ENCODE measurements around the gene SPATA31A6. TPM values are rescaled to one million over a fixed set of nuclear protein-coding genes. Genes with fewer than 3 reads are reported as not detected.
"Not testable (repeated sequence)": the region's sequence is repeated elsewhere in the genome, so short reads cannot be mapped to it uniquely, and the experiment has no call there.

The SPATA31A6 gene
- polyA plus RNA-seq (2013, experiment 1 of 2; ENCODE audit: insufficient read length): not detected
- not detected for polyA plus RNA-seq (2013, experiment 2 of 2; ENCODE audit: insufficient read length)

DNA sequence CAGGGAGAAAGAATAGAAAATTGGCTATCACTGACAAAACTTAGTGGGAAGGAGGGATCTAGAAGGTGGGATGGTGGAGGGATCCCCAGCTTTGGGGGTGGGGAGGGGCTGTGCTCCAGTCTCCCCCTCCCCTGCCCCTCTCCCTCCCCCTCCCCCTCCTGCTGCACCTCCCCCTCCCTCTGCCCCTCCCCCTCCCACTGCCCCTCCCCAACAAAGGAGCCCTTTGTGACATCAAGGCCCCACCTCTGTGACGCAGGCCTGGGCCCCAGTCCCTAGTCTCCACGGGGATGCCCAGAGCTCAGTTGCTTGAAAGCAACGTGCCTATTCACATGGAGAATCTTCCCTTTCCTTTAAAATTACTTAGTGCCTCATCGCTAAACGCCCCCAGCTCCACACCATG is at the start of gene SPATA31A6:
TSS of gene SPATA31A6 (plus strand) at position 301 of the 400 bp plus-strand sequence. CDS start at position 330, 29 bp downstream.
- DNase-seq: not testable (repeated sequence)

DNA sequence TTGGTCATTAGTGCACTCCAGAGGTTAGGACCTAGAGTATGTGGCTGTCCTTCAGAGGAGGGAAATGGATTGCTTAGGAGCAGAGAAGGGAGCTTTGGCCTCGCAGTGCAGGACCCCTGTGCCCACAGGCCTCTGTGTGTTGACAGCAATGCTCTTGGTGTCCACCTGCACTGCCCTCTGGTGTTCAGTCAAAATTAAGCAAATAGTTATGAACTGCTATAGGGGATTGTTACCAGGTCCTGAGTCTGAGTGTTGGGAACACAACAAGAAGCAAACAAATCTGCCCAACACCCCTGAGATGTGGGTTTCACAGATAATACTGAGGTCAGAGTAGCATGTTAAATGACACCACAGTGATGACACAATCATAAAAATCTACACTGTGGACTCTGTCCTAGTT is 23.2 kb upstream of the SPATA31A6 start:
- DNase-seq: peak; percentile 5

DNA sequence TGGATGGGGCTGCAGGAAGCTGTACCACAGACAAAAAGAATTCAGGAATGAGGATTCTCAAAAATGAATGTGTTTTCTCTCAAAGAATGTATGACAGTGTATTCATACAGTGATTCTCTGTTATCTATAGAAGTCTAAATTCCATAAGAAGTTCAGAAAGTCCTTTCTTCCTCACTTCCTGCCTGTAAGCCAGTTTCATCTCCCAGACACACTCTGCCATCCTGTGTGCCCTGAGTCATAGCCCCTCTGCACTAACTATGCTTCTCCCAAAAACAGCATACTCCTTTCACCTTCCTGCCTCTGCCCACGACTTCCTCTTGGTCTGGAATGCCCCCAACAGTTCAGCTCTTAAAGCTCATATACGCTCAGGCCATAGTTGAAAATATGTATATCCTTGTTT is 36.4 kb downstream of the SPATA31A6 start:
- peak; percentile 40 for DNase-seq

- peak; percentile 32 for DNase-seq
Observed at GRCh38 chr9:42223230-42223629, 39.8 kb downstream of the SPATA31A6 start.

- DNase-seq: not testable (repeated sequence)
Observed at GRCh38 chr9:42233031-42233430, 49.6 kb downstream of the SPATA31A6 start.

GRCh38 chr9:42234610-42235009 is 51.2 kb downstream of the SPATA31A6 start:
- not testable (repeated sequence) for DNase-seq

GRCh38 chr9:42235352-42235991 is 52.0 kb downstream of the SPATA31A6 start:
- DNase-seq: not testable (repeated sequence)

DNA sequence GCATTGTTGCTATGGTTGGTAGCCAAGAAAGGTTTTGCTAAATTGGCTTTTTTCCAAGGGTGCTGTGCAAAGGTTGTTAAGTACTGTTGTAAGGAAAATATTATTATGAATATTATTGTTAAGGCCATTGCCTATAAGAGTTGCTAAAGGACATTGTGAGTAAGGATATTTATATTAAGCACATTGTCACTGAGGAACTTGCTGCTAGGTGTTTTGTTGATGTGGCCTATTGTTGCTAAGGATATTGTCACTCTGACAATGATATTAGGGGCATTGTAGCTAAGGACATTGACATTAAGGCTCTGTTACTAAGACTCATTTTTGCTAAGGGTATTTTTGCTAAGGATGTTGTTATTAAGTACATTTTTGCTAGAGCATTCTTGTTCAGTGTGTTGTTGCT is 52.6 kb downstream of the SPATA31A6 start:
- DNase-seq: not testable (repeated sequence)

- DNase-seq: not testable (repeated sequence)
Observed at GRCh38 chr9:42237381-42237780, 53.9 kb downstream of the SPATA31A6 start.

DNA sequence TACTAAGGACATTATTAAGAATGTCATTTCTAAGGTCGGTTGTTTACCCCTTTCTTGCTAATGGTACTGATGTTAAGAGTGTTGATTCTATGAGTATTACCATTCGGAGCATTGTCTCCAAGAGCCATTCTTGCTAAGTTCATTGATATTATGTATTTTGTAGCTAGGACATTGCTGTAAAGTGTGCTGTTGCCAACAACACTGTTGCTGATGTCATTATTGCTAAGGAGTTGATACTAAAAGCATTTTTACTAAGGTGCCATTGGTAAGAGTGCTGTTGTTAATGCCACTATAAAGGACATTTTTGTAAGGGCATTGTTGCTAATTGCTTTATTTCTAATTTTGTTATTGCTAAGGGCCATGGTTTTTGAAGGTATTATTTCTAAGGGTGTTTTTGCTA is 55.4 kb downstream of the SPATA31A6 start:
- DNase-seq: not testable (repeated sequence)
